HT-29 (cell line): Measurements from ENCODE around the gene MMP27. TPM values are rescaled to one million over a fixed set of nuclear protein-coding genes. Genes with fewer than 3 reads are reported as not detected.

Source experiments
- total RNA-seq: library from RNA; depleted of rRNA; stranded (reverse); fragments of >200 nt; shearing (Covaris generic); gene quantifications from 2 replicates; pipeline ENCODE4 v1.2.3, GENCODE V29; 2014; rRNA removed

The MMP27 gene
- total RNA-seq, 1 experiment from 2014 or later, result not detected

Other genes with a start within 250 kb of the MMP27 start
- 88.5 and 98.1 TPM in 2 replicates for gene MMP7, start 175.0 kb downstream of the MMP27 start, total RNA-seq
- not detected in 2 replicates for gene MMP20, start 80.4 kb downstream of the MMP27 start, total RNA-seq
- not detected in 2 replicates for gene MMP8, start 19.2 kb upstream of the MMP27 start, total RNA-seq
- not detected in 2 replicates for gene MMP10, start 74.9 kb upstream of the MMP27 start, total RNA-seq
- not detected in 2 replicates for gene MMP1, start 92.4 kb upstream of the MMP27 start, total RNA-seq
- gene MMP3, start 137.8 kb upstream of the MMP27 start, total RNA-seq, result not detected in 2 replicates
- gene MMP12, start 169.2 kb upstream of the MMP27 start, total RNA-seq, result not detected in 2 replicates
- gene MMP13, start 250.0 kb upstream of the MMP27 start, total RNA-seq, result 0.13 TPM in 1 of 2 replicates, not detected in the other